ENCODE results near the gene WWP2.

DNA sequence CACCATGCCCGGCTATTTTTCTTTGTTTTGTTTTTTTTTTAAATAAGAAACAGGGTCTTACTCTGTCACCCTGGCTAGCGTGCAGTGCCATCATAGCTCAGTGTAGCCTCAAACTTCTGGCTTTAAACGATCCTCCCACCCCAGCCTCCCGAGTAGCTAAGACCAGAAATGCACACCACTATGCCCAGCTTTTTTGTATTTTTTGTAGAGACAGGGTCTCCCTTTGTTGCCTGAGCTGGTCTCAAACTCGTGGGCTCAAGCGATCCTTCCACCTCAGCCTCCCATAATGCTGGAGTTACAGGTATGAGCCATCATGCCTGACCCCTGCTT, 59.7 kb downstream of the WWP2 start:
- TF ChIP-seq, protein P1, sequence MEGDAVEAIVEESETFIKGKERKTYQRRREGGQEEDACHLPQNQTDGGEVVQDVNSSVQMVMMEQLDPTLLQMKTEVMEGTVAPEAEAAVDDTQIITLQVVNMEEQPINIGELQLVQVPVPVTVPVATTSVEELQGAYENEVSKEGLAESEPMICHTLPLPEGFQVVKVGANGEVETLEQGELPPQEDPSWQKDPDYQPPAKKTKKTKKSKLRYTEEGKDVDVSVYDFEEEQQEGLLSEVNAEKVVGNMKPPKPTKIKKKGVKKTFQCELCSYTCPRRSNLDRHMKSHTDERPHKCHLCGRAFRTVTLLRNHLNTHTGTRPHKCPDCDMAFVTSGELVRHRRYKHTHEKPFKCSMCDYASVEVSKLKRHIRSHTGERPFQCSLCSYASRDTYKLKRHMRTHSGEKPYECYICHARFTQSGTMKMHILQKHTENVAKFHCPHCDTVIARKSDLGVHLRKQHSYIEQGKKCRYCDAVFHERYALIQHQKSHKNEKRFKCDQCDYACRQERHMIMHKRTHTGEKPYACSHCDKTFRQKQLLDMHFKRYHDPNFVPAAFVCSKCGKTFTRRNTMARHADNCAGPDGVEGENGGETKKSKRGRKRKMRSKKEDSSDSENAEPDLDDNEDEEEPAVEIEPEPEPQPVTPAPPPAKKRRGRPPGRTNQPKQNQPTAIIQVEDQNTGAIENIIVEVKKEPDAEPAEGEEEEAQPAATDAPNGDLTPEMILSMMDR (optimal IDR thresholded peaks at IDR 0.05 in 1 of 3, IDR thresholded peaks at IDR 0.05 in 1 of 3, conservative IDR thresholded peaks at IDR 0.05 in 1 of 3; ENCODE audit: extremely low read depth in 1 of 3, insufficient read depth in 2 of 3, low read length in 3 of 3): no peak
- no peak for TF ChIP-seq EZH2 (IDR thresholded peaks at IDR 0.05; ENCODE audit: low read length)

All from keratinocyte (primary cell).